ENCODE measurements around the gene POLE4.

POLE4 gene

GRCh38 chr2:74917702-74918619, 40.5 kb upstream of the POLE4 start (continued):
- TF ChIP-seq ZNF449 (tag by site-specific recombination; IDR thresholded peaks at IDR 0.05) = no peak
- no peak for TF ChIP-seq ZNF837 (tag by site-specific recombination; IDR thresholded peaks at IDR 0.05)
- TF ChIP-seq EGR2 (tag by site-specific recombination; IDR thresholded peaks at IDR 0.05; ENCODE audit: low read depth) = no peak
- no peak for TF ChIP-seq BCL11B (tag by site-specific recombination; IDR thresholded peaks at IDR 0.05; ENCODE audit: low read depth)
- TF ChIP-seq GLIS1 (tag by site-specific recombination; IDR thresholded peaks at IDR 0.05) = no peak
- no peak for TF ChIP-seq ZNF175 (tag by site-specific recombination; IDR thresholded peaks at IDR 0.05)
- TF ChIP-seq ZNF19 (tag by site-specific recombination; IDR thresholded peaks at IDR 0.05; ENCODE audit: low read depth) = no peak
- TF ChIP-seq, protein P1, sequence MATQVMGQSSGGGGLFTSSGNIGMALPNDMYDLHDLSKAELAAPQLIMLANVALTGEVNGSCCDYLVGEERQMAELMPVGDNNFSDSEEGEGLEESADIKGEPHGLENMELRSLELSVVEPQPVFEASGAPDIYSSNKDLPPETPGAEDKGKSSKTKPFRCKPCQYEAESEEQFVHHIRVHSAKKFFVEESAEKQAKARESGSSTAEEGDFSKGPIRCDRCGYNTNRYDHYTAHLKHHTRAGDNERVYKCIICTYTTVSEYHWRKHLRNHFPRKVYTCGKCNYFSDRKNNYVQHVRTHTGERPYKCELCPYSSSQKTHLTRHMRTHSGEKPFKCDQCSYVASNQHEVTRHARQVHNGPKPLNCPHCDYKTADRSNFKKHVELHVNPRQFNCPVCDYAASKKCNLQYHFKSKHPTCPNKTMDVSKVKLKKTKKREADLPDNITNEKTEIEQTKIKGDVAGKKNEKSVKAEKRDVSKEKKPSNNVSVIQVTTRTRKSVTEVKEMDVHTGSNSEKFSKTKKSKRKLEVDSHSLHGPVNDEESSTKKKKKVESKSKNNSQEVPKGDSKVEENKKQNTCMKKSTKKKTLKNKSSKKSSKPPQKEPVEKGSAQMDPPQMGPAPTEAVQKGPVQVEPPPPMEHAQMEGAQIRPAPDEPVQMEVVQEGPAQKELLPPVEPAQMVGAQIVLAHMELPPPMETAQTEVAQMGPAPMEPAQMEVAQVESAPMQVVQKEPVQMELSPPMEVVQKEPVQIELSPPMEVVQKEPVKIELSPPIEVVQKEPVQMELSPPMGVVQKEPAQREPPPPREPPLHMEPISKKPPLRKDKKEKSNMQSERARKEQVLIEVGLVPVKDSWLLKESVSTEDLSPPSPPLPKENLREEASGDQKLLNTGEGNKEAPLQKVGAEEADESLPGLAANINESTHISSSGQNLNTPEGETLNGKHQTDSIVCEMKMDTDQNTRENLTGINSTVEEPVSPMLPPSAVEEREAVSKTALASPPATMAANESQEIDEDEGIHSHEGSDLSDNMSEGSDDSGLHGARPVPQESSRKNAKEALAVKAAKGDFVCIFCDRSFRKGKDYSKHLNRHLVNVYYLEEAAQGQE (tag by site-specific recombination; IDR thresholded peaks at IDR 0.05) = no peak
- no peak for TF ChIP-seq ZNF169 (tag by site-specific recombination; IDR thresholded peaks at IDR 0.05)
- no peak for TF ChIP-seq OVOL3 (tag by site-specific recombination; IDR thresholded peaks at IDR 0.05)

DNA sequence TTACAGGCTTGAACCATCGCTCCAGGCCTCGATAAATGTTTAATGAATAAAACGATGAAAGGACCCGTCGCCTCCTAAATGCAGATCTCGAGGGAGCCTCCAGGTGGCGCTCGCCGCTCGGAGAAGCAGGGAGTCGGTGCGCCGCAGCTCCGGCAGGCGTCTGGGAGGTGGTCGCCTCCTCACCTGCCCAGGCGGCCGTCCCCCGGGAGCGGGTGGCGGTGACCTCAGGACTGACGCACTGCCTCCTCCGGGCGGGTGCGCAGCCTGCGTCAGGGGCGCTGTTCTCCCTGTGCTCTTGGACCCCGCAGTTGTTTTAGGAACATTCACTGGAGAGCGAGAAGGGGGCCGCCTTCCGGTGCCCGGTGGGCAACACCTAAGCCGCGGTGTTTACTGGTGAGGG, 38.6 kb upstream of the POLE4 start:
- peak overlapping the region; percentile 38 for H3K4me3 ChIP-seq (ENCODE audit: low read depth, low read length)
- POLR2A ChIA-PET = no interaction called here
- no peaks in the 10 kb centered on the region for H3K9me3 ChIP-seq (ENCODE audit: control insufficient read depth, insufficient read depth, low read depth, low read length)
- H3K4me1 ChIP-seq (ENCODE audit: control insufficient read depth, insufficient read depth, low read length) = no peaks in the 10 kb centered on the region
- no peak overlapping the region for H3K27ac ChIP-seq (ENCODE audit: extremely low read depth, low read depth, low read length)
- CTCF ChIA-PET = interaction anchor here (0.5 to 2.5 kb wide), 22 partner anchors 9 to 1785 kb away, joined by 3 to 19 read pairs (median 4); no protein-coding TSS in a partner anchor
- H3K36me3 ChIP-seq (ENCODE audit: control insufficient read depth in 2 of 2, insufficient read depth in 1 of 2, low read length in 2 of 2) = no peaks in the 10 kb centered on the region
- peak; percentile 73 for TF ChIP-seq GLIS1 (tag by site-specific recombination; IDR thresholded peaks at IDR 0.05)
- TF ChIP-seq ZEB2 (tag by site-specific recombination; IDR thresholded peaks at IDR 0.05) = peak; percentile 68; the same call in 1 of the 2 replicates
- peak; percentile 41; the same call in 1 of the 2 replicates for TF ChIP-seq GLIS2 (tag by site-specific recombination; IDR thresholded peaks at IDR 0.05)
- TF ChIP-seq ZNF223 (tag by site-specific recombination; IDR thresholded peaks at IDR 0.05) = no peak
- TF ChIP-seq ZNF311 (tag by site-specific recombination; IDR thresholded peaks at IDR 0.05; ENCODE audit: borderline replicate concordance) = no peak
- TF ChIP-seq ZNF600 (tag by site-specific recombination; IDR thresholded peaks at IDR 0.05) = no peak
- TF ChIP-seq, protein P2, sequence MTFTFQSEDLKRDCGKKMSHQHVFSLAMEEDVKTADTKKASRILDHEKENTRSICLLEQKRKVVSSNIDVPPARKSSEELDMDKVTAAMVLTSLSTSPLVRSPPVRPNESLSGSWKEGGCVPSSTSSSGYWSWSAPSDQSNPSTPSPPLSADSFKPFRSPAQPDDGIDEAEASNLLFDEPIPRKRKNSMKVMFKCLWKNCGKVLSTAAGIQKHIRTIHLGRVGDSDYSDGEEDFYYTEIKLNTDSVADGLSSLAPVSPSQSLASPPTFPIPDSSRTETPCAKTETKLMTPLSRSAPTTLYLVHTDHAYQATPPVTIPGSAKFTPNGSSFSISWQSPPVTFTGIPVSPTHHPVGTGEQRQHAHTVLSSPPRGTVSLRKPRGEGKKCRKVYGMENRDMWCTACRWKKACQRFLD (tag by site-specific recombination; IDR thresholded peaks at IDR 0.05) = no peak
- no peak for TF ChIP-seq ZNF433 (tag by site-specific recombination; IDR thresholded peaks at IDR 0.05; ENCODE audit: low read depth)
- TF ChIP-seq, protein P3, sequence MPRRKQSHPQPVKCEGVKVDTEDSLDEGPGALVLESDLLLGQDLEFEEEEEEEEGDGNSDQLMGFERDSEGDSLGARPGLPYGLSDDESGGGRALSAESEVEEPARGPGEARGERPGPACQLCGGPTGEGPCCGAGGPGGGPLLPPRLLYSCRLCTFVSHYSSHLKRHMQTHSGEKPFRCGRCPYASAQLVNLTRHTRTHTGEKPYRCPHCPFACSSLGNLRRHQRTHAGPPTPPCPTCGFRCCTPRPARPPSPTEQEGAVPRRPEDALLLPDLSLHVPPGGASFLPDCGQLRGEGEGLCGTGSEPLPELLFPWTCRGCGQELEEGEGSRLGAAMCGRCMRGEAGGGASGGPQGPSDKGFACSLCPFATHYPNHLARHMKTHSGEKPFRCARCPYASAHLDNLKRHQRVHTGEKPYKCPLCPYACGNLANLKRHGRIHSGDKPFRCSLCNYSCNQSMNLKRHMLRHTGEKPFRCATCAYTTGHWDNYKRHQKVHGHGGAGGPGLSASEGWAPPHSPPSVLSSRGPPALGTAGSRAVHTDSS (tag by site-specific recombination; IDR thresholded peaks at IDR 0.05) = no peak
- TF ChIP-seq ZNF623 (tag by site-specific recombination; IDR thresholded peaks at IDR 0.05) = no peak
- TF ChIP-seq ZNF121 (tag by site-specific recombination; IDR thresholded peaks at IDR 0.05) = no peak
- TF ChIP-seq SCRT2 (tag by site-specific recombination; IDR thresholded peaks at IDR 0.05) = no peak
- no peak for TF ChIP-seq ZNF658 (tag by site-specific recombination; IDR thresholded peaks at IDR 0.05)
- no peak for TF ChIP-seq GLI2 (tag by site-specific recombination; IDR thresholded peaks at IDR 0.05; ENCODE audit: borderline replicate concordance, low read depth)
- no peak for TF ChIP-seq ZNF169 (tag by site-specific recombination; IDR thresholded peaks at IDR 0.05)
- no peak for TF ChIP-seq ZNF175 (tag by site-specific recombination; IDR thresholded peaks at IDR 0.05)
- no peak for TF ChIP-seq ZNF530 (tag by site-specific recombination; IDR thresholded peaks at IDR 0.05; ENCODE audit: low read depth)
- TF ChIP-seq ZBTB17 (tag by site-specific recombination; IDR thresholded peaks at IDR 0.05) = peak; percentile 37
- no peak for TF ChIP-seq ZNF792 (tag by site-specific recombination; IDR thresholded peaks at IDR 0.05)
- TF ChIP-seq KLF10 (tag by site-specific recombination; IDR thresholded peaks at IDR 0.05) = no peak
- TF ChIP-seq OVOL3 (tag by site-specific recombination; IDR thresholded peaks at IDR 0.05) = no peak
- no peak for TF ChIP-seq ZNF596 (tag by site-specific recombination; IDR thresholded peaks at IDR 0.05)
- TF ChIP-seq ZNF174 (tag by site-specific recombination; IDR thresholded peaks at IDR 0.05) = no peak
- TF ChIP-seq ZNF112 (tag by site-specific recombination; IDR thresholded peaks at IDR 0.05) = no peak

All from HEK293 (cell line).